ENCODE measurements around the gene SMIM5.

- TF ChIP-seq CTCF (IDR thresholded peaks at IDR 0.05), result no peak
- TF ChIP-seq POLR2AphosphoS5 (IDR thresholded peaks at IDR 0.05; ENCODE audit: insufficient read depth in 1 of 2, low read depth in 1 of 2), result no peak
Observed at GRCh38 chr17:75658237-75658636, 25.0 kb downstream of the SMIM5 start.
